Mammary epithelial cell (primary cell): ENCODE measurements around the gene PDK2.

Experiments
- CTCF ChIP-seq, 2 donors: IDR thresholded peaks in 1 of 2; conservative IDR thresholded peaks in 1 of 2; 2 replicates each; pipeline ENCODE4 v1.5.1; 2011 to 2012; ENCODE audit warnings: inconsistent platforms in 2 of 2, low read length in 2 of 2, mild to moderate bottlenecking in 2 of 2, control low read depth in 1 of 2, low read depth in 1 of 2; ENCODE audit not compliant: insufficient read depth in 1 of 2; ENCODE audit errors: extremely low read depth in 1 of 2
- EZH2 ChIP-seq: IDR thresholded peaks from 2 replicates; pipeline ENCODE4 v1.6.1; 2012; ENCODE audit warnings: low read length, inconsistent platforms, borderline replicate concordance

- TF ChIP-seq CTCF (conservative IDR thresholded peaks at IDR 0.05 in 1 of 2, IDR thresholded peaks at IDR 0.05 in 1 of 2; ENCODE audit: extremely low read depth in 1 of 2, insufficient read depth in 1 of 2, low read depth in 1 of 2, low read length in 2 of 2) (no peak), EZH2 (no peak)
These were observed 8.8 kb downstream of the PDK2 start for GRCh38 chr17:50103941-50104340.
